Kidney epithelial cell (primary cell): ENCODE results near the gene MRPL28. TPM values are rescaled to one million over a fixed set of nuclear protein-coding genes. Genes with fewer than 3 reads are reported as not detected.
"Not testable (repeated sequence)": the region's sequence is repeated elsewhere in the genome, so short reads cannot be mapped to it uniquely, and the experiment has no call there.

Source experiments
- DNase-seq: peaks from one replicate; pipeline ENCODE4 v3.0.0-alpha.2; 2010; ENCODE audit warnings: low read depth
- H3K27me3 ChIP-seq: 2 replicates; pipeline ENCODE4 v1.6.0; 2011; ENCODE audit warnings: low read length; ENCODE audit not compliant: control insufficient read depth, insufficient read depth
- H3K36me3 ChIP-seq: 2 replicates; pipeline ENCODE4 v1.5.1; 2011; ENCODE audit warnings: low read length; ENCODE audit not compliant: control insufficient read depth, insufficient read depth
- H3K4me3 ChIP-seq: 2 replicates; pipeline ENCODE4 v1.5.1; 2011; ENCODE audit warnings: low read depth, mild to moderate bottlenecking, control low read depth, low read length
- CTCF ChIP-seq: IDR thresholded peaks from 2 replicates; pipeline ENCODE4 v1.5.1; 2011; ENCODE audit warnings: mild to moderate bottlenecking, moderate library complexity, low read length, control low read depth, inconsistent platforms; ENCODE audit not compliant: insufficient read depth, poor library complexity, severe bottlenecking
- total RNA-seq: library from RNA; depleted of rRNA; stranded (reverse); fragments of >200 nt; gene quantifications from 2 replicates; pipeline ENCODE4 v1.2.3, GENCODE V29; 2015

Gene MRPL28
- total RNA-seq, 1 donor from 2014 or later = 107 TPM

- no peak for TF ChIP-seq CTCF
- no peaks in the 10 kb centered on the region for H3K36me3 ChIP-seq
- H3K27me3 ChIP-seq = no peaks in the 10 kb centered on the region
- H3K4me3 ChIP-seq = no peak overlapping the region
- no peak for DNase-seq
Observed at GRCh38 chr16:345772-346171, 24.6 kb downstream of the MRPL28 start.

DNA sequence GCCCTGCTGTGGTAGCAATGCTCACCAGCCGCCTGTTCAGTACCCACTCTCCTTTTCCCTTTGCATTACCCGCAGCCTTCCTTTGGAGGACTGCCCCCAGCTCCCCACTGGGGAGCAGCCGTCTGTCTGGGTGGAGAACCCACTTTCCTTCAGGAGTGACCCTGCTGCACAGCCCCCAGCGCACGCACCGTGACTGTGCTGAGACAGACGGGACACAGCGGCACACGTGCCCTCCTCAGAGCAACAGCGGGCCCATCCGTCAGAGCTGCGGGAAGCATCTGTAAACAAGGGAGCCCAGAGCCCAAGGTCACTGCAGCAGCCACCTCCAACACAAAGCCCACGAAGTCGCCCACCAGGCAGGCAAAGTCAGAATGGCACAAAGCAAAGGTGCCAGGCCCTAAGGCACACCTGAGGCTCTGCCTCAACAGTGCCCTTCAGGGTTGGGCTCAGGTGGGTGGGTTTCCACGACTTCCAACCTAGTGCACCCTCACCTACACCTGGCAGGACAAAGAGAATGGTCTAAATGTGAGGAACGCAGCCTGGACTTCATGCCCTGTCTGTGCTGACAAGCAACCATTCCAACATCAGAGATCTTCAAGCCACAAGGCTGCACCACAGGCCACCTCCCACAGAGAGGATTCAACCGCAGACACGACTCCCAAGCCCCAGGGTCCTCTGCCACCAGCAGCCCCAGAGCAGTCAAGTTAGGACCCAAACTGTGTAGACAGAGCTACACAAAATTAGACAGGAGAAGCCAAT lies 27.7 kb downstream of the MRPL28 start:
- no peak for DNase-seq
- Histone ChIP-seq H3K27me3 (no peaks in the 10 kb centered on the region), H3K4me3 (no peak overlapping the region), H3K36me3 (no peaks in the 10 kb centered on the region)
- no peak for TF ChIP-seq CTCF

GRCh38 chr16:341974-342336 lies 28.4 kb downstream of the MRPL28 start:
- DNase-seq, H3K36me3 ChIP-seq, H3K4me3 ChIP-seq, H3K27me3 ChIP-seq: not testable (repeated sequence)

- DNase-seq, H3K4me3 ChIP-seq, H3K27me3 ChIP-seq, H3K36me3 ChIP-seq: not testable (repeated sequence)
Observed at GRCh38 chr16:341095-341973, 29.0 kb downstream of the MRPL28 start.

DNA sequence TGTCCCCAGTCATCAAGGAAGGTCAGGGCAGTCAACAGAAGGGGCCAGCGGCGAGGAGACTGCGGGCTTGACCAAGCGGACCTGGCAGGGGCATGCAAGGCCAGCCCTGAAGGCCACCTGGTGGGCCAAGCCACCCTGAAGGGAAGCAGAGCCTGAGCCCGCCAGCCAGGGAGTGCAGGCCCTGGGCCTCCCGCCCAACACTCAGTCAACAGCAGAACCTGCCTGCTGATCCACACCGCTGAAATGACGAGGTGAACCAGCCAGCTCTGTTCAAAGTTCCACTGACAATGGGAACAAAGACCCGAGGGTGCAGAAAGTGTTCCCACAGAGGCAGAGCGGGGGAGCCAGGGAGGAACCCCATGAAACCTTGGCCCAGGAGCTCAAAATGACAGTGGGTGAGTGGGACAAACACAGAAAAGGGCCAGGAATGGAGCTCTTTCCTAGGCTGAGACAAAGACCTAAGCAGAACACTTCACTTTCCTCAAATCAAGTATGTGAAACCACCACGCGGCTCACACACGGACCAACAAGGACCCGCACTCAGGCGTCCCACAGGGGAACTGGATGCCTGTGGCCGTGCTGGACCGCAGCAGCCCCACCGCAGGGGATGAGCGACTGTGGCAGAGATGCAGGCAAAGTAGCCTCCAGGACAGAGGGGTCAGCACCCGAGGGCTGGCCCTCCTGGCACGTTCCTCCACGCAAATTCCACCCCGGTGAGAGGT lies 29.8 kb downstream of the MRPL28 start:
- no peak for DNase-seq
- Histone ChIP-seq H3K4me3 (no peak overlapping the region), H3K36me3 (no peaks in the 10 kb centered on the region), H3K27me3 (no peaks in the 10 kb centered on the region)
- no peak for TF ChIP-seq CTCF

GRCh38 chr16:339680-340079 lies 30.7 kb downstream of the MRPL28 start:
- no peak overlapping the region for H3K4me3 ChIP-seq
- TF ChIP-seq CTCF = no peak
- DNase-seq = no peak
- H3K27me3 ChIP-seq = no peaks in the 10 kb centered on the region
- H3K36me3 ChIP-seq = no peaks in the 10 kb centered on the region
